RPMI7951 (cell line): ENCODE data around the gene TMEM132E. TPM values are rescaled to one million over a fixed set of nuclear protein-coding genes. Genes with fewer than 3 reads are reported as not detected.
A peak's percentile ranks its signal among the peaks of the same experiment; 100 is the strongest.

Experiments
- DNase-seq: peaks from one replicate; pipeline ENCODE4 v3.0.0-alpha.2; 2012; ENCODE audit warnings: low read depth
- total RNA-seq: library from RNA; depleted of rRNA; stranded (reverse); fragments of >200 nt; shearing (Covaris generic); gene quantifications from 2 replicates; pipeline ENCODE4 v1.2.3, GENCODE V29; 2014

TMEM132E gene
- total RNA-seq, 1 experiment from 2014 or later, result not detected

DNA sequence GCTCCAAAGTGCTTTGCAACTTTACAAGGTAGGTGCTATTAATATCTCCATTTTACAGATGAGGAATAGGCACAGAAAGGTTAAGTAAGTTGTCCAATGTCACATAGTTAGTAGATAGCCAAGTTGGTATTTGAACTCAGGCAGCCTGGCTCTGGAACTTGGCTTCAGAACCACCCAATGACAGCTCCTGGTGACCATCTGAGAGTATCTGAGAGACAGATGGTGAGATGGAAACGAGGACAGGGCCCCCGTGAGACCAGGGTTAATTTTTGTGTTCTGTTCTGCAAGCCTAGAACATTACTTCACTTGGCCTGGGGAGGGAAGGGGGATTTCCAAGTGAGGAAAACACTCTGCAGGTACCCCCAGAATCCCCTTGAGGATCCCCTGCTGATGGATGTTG lies 9.8 kb upstream of the TMEM132E start:
- no peak for DNase-seq

DNA sequence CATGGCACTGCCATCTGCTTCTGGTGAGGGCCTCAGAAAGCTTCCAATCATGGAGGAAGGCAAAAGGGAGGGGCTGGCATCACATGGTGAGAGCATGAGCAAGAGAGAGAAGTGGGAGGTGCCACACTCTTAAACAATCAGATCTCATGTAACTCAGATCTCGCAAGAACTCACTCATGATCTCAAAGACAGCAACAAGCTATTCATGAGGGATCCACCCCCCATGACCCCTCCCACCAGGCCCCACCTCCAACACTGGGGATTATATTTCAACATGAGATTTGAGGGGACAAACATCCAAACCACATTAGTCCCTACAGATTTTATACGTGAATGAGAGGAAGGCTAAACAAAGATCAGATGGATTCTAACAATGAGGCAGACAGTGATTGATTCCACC lies 8.9 kb upstream of the TMEM132E start:
- DNase-seq, result no peak

DNA sequence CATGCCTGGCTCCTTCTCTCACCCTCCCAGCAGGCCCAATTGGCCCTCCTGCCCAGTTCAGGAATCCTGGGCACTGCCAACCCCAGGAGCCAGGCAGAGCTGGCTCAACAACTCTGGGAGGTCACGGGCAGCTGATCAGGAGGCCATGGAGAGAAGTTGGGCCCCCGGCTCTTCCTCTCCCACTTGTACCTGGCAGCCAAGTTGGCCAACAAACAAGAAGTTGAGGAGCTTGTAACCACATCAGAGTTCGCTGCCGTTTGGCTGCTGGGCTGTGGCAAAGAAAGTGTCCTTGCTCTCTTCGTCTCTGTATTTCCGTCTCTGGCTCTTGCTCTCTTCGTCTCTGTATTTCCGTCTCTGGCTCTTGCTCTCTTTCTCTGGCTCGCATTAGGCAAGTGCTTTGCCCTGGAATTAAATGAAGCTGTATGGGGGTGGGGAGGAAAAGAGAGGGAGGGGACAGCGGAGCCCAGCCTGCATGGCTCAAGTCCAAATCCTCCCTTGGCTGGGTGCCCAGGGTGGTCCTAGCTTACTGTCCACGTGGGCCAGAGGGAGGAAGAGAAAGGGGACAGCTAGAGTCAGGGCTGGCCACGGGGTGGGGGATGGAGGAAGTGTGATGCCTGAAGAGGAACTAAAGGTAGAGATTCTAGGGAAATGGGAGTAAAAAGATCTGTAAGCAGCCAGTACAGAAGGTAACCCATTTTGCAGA lies 7.8 kb upstream of the TMEM132E start:
- DNase-seq, result no peak

DNA sequence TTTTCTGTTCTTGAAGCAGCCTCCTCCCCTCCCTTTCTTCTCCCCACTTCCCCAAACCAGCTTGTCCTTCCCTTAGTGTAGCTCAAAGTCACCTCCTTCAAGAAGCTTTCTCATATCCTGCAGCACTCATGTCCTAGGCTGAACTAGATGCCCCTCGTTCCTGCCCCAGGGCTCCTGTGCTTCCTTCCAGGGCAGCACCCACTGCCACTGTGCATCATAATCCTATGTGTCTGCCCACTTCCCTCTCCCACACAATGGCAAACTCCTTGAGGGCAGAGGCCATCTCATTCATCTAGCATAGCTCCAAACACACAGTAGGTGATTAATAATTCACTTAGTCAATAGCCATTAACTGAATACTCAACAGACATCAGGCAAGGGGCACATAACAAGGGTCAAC lies 6.9 kb upstream of the TMEM132E start:
- no peak for DNase-seq

DNA sequence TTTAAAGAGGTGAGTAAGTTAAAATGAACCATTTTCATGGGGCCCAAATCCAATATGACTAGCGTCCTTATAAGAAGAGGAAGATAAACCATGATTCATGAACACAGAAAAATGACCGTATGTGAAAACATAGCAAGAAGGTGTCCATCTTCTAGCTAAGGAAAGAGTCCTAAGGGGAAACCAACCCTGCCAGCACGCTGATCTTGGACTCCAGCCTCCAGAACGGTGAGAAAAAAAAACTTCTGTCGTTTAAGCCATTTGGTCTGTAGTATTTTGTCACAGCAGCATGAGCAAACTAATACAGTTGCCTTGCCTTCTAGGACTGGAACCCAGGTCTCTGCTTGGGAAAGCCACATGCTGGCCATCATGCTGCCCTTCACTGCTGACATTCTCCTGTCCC lies 4.2 kb upstream of the TMEM132E start:
- no peak for DNase-seq

DNA sequence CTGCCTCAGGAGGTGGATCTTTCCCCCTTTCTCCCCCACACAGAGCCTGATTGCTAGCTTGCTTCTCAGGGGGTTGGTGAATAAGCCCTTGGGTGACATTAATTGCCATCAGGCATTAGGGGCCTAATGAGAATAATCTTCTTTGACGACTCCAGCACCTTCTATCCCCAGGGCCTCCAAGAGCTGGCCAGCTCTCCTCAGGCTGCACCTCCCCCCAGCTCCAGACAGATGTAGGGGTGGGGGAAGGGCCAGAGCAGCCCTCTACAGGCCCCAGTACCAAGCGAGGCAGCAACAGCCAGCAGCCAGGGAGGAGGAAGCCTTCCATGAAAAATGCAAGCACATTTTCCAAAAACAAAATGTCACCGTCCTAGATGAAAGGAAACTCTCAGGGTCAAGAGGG lies 1.4 kb upstream of the TMEM132E start:
- no peak for DNase-seq

DNA sequence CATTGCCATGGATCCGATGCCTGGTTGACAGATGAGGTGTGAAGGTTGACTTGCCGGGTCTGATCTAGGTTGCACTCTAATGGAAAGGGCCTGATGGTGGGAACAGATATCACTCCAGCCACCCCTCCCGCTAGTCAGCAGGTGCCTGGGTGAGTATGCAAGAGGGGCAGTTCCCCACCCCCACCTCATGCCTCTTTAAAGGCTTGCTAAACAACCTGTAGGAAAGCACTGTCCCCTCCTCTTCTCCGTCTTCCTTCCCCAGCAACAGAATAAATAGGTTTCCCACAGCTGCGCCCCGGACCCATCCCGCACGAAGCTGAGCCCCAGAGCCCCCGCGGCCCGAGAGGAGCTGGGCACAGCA lies 746 bp upstream of the TMEM132E start:
- no peak for DNase-seq

DNA sequence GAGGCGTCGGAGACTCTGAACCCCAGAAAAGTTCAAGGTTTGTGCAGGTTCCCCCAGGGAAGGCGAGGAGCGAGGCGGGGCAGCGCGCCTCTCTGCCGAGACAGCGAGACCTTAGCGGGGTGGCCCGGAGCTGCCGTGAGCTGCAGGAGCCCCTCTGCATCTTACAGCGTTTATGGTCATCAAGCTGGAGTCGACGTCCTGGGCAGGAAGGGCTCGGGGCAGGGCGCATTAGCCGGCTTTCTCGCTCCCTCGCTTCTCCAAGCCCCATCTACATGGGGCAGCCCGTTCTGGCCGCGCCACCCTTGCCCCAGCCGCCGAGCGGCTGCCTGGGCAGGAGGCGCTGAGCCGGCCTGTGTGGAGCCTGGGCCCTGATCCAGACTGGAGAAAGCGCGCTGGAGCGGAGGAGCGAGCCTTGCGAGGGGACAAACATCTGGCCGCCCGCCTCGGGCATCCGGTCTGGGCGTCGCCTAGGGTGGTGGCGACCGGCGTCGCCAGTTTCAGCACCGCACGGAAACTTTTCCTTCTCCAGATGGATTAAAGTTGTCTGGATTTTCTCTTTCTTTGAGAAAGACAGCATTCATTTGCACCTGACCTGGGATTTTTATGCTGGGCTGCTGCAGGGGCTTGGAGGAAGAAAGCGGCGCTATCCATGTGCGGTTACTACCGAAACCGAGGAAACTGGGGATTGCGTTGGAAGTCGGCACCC lies 750 bp downstream of the TMEM132E start:
- DNase-seq, result peak; percentile 35

DNA sequence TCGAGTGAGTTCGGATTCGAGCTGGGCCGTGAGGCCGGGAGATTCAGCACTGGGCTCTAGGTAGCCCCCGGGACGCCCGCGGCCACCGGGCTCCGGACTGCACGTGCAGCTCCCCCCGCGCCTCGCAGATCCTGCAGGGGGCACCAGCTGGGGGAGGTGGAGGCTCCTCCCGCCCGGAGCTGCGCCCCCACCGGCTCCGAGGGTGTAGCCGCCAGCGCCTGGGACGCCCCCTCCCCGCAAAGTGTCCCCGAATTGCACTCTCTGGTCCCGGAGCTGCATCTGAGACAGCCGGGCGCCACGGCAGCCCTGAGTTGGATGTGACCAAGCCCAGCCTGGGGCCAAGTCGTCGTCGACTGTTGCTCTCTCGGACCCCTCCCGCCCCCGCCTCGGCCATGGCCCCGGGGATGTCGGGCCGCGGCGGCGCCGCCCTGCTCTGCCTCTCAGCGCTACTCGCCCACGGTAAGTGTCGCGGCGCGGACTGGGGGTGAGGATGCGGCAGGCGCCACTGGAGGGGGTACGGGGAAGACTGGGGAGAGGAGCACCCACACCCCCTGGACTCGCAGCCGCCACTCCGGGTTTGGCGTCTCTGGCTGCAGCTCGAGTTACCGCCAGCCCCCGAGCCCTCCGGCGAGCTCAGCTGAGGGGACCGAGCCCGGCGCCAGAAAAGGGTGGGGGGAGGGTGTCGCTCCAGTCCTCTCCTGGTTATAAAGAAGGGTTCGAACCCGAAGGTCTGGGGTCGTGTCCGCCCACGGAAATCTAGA lies 1.5 kb downstream of the TMEM132E start:
- no peak for DNase-seq

DNA sequence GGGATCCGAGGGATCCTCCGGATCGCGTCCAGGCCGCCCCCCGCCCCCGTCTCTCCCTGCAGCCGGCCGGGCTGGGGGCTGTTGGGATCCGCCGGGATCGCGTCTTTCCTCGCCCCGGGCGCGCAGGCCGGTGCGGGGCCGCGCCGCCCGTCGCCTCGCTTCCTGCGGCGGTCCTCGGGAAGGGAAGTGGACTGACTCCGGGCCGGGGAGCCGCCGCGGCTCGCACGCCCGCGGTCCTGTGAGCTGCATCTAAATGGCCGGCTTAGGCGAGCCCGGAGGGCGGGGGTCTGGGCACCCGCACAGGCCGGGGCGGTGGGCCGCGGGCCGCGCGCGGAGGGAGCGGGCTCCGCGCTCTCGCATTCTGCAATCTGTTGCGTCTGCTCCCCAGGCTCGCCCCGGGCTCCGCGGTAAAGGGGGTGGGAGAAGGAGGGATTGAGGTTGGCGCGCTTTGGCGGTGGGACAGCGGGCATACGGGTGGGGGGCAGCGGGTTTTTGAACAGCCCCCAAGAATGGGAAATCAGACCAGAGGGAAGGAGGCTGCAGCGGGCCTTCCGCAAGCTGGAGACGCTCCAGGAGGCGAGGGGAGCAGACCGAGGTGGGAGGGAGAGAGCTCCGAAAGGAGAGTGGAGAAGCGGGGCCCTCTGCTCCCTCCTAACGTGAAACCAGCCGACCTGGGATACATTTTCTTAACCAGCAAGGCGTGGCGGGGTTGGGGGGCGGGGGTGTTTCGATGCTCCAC lies 2.2 kb downstream of the TMEM132E start:
- no peak for DNase-seq

DNA sequence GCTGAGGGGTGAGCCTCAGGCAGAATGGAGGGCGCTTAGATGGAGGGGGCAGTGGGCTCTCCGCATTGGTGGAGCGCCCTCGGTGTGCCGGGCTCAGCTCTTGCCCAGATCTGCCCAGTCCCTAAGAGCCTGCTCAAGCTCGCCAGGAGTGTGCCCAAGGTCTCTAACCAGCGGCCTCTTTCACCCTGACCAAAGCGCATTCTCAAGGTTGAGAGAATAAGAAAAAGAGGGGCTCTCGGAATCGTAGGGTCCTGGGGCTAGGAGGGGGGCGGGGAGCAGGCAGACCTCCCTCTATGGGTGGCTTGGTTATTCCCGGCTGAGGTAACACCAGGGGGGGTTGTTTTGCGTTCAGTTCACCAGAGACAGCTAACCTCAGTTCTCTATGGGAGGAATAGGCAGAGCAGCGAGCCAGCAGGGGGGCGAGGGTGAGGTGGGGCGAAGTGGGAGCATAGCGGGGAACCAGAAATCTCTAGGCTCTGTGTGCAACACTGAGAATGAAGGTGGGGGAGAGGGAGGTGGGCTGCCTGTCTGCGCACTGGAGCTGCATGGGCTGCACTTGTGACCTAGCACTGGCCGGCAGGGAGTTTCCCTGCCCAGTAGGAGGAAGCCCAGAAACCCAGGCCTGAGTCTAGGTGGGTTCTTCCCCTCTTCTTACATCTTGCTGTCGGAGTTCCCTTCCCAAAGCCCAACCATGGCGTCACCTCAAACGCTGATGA lies 3.0 kb downstream of the TMEM132E start:
- DNase-seq, result no peak

DNA sequence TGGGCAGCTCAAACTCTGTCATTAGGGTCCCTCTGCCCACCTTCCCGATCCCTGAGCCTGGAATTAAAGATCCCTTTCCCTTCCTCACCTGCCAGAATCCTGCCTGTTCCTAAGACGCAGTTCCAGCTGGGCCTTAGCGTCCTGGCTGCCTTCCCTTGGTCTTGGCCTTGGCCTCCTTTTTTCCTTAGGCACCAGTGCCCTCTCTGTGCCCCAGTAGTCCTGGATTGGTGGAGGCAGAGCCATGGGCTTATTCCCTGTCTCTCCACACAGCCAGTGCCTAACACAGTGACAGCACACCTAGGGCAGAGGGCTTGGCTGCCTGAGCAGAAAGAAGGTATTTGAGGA lies 3.5 kb downstream of the TMEM132E start:
- no peak for DNase-seq

DNA sequence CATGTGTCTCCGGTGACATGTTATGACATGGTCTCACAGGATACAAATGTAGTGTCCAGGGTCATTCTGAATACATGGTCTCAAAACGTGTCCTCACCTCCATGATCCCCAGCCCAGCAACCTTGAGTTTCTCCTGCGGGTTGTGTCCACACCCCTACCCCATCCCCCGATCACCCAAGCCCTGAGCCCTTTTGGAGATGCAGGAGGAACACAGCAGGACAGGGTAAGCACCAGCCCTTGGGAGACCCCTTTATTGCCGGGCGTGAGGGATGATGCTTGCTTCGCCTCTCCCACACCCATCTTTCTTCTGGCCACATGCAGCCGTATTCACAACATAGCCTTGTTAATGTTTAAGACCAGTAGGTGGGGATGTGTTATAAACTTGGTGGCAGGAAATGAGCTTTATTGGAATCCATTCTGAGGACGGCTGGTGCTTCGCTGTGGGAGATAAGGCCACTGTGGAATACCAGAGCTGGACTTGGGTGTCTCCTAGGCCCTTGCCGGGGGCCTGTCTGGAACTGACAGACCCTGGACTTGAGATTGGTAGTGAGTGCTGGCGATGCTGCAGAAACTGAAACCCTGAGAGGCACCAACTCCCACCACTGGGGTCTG lies 5.5 kb downstream of the TMEM132E start:
- peak; percentile 46 for DNase-seq

DNA sequence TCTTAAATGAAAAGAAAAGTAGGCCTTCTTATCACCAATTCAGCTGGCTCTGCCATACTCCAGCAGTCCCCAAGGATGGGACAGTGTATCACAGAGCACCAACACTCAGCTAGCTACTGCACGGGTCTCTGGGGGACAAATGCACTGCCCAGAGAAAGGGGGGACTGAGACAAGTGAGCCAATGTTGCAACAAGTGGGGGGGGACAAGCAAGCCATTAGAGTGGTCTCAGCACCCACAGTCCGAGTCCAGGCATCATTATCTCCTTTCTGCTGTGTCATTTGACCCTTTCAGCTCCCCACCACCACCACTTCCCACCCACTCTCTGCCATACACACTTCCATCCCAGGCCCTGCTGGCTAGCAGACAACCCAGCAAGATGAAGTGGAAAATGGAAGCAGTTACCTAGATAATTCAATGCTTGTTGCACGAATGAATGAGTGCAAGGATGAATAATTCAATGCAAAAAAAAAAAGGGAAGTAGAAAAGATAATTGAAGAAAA lies 7.0 kb downstream of the TMEM132E start:
- DNase-seq, result no peak

DNA sequence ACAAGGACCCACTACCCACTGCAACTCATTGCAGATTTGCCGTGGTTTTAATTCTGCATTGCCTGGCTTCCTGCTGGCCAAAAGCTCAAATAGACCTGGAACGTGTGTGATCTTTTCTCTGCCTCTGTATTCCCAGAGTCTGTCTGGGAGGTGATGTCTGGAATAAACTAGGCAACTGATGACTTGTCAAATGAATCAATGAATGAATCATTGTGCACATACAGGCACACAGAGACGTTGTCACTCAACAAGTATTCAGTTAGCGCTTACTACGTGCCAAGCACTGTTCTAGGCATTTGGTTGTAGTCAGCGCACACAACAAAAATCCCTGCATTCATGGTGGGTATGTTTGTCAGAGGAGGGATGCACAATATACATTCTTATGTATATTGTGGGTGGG lies 8.9 kb downstream of the TMEM132E start:
- DNase-seq, result no peak

DNA sequence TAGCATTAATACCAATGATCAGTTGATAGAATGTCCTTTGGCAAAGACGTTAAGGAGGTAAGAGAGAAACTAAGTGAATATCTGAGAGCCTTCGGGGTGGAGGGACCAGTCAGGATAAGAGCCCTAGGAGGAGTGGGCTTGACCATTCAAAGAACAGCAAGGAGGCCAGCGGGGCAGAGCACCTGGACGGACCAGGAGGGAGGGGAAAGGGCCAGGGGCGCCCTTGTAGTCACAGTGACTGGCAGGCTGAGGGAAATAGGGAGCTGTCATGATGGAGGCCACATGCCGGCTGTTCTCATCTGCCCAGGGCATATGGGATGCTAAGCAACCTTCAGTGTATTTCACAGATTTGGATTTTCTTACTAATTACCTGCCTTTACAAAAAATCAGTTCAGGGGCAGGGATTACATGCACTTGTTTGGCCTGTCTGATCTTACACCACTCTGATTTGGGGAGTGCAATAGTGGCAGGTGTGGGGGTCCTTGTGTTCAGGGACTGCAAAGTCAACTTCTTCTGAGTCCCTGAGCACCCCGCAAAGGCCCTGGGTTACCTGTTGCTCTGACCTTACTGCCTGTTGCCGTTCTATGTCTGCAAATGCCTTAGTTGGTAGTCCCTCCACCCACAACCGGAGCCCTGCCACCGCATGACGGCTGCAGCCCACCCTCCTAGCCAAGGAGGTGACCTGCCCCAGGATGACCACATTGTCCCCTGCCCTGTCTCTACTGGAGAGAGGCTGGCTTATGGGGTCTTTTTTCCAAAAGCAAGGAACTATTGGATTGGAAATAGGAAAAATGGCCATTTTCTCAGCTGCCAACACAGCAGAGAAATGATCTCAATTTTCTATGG lies 10.0 kb downstream of the TMEM132E start:
- DNase-seq, result no peak

DNA sequence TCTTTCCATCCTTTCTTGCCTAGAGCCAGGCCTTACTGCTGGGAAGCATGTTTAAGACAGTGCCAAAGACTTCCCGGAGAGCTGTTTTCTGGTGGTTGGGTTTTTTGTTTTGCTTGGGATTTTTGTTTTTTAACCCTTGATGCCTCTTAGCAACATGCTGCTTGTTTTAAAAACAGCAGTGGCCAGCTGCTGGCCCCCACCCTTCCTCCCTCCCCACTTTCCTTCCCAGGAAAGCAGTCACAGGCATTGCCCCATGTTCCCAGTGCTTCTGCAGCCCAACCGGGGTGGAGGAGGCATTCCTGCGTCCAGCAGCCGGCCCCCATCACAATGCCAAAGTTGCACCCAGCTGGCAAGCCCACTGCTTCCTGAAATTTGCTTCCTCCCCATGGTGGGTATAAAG lies 12.6 kb downstream of the TMEM132E start:
- DNase-seq, result no peak

DNA sequence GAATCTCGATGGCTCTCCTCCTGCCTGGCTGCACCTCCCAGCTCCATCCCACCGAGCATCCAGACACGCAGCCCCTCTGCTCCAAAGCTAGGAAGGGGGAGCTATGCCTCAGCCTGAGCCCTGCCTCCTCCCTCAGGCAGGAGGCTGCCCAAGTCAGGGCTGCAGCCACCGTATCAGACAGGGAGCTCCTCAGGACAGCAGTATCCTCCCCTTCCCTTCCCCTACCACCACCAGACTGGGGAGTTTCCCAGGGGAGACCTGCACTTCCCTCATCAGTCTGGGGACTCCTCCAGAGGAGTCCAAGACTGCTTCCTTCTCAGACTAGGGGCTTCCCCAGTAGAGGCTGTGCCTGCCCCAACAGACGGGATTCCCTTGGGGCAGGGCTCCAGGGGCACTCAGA lies 17.5 kb downstream of the TMEM132E start:
- DNase-seq, result no peak

DNA sequence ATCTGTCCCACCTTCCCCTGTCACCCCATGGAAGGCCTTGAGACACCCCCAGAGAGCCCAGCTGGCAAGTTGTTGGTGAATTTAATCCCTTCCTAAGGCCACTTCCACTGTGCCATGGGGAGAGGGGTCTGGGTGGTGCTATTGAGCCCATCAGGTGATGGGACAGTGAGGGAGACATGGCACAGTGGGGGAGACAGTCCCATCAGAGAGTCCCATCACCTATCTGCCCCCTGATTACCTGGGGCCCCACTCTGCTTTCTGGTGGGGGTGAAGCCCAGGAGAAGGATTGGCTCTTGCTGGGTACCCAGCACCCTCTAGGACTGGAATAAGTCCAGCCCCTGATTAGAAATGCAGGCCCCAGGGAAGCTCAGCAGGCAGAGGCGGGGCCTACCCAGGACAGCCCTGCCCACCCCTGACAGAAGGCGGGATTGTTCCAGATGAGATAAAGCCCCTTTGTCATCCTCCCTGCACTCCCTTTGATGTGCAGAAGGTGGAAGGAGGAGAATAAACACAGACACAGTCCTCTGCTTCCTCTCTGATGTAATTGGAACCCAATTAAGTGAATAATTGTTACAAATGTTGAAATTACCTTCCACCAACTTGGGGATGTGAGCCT lies 18.9 kb downstream of the TMEM132E start:
- DNase-seq, result no peak

DNA sequence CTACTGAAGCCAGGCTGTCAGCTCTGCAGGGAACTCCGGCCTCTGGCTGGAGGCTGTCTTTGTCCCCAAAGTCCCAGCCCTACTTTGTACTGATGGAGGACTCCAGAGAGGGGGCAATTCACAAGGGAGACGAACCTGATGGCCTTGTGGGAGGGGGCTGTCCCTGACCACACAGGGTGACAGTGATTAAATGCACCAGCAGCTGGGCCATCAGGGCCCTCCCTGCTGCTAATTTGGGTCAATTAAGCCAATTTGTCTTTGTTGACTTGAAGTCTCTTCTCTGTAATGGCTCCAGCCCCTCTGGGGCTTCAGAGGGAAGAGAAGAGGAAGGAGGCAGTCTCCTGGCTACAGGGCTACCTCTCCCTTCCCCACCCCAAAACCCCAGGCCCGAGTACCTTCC lies 22.0 kb downstream of the TMEM132E start:
- no peak for DNase-seq
